Renal cortex interstitium (tissue), 11 donors: ENCODE results near the gene KMT5C. TPM values are rescaled to one million over a fixed set of nuclear protein-coding genes. Genes with fewer than 3 reads are reported as not detected.
A peak's percentile ranks its signal among the peaks of the same experiment; 100 is the strongest.
"Not testable (repeated sequence)": the region's sequence is repeated elsewhere in the genome, so short reads cannot be mapped to it uniquely, and the experiment has no call there.

Experiments
- DNase-seq, 11 donors: peaks; one replicate each; pipeline ENCODE4 v3.0.0-alpha.2; 2013; ENCODE audit warnings: low read depth in 9 of 11, low spot score in 4 of 11; ENCODE audit errors: extremely low read depth in 1 of 11
- polyA plus RNA-seq, 3 donors: library from polyadenylated mRNA; unstranded; fragments of 120-200 nt; gene quantifications; one replicate each; pipeline ENCODE4 v1.2.1, GENCODE V29; 2013; ENCODE audit not compliant: insufficient read length in 3 of 3

Gene KMT5C
- polyA plus RNA-seq, 3 donors: 16.5 to 34.5 (median 23.4) TPM

DNA sequence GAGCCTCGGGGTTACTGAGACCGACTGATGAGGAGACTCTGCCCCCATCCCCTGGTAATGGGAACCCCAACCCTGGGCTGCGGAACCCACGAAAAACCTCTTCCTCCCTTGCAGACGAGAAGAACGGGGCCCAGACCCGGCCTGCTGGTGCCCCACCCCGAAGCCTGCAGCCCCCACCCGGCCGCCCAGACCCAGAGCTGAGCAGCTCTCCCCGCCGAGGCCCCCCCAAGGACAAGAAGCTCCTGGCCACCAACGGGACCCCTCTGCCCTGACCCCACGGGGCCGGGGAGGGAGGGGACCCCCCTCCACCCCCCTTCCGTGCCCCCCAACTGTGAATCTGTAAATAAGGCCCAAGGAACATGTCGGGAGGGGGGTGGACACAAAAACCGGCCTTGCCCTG is 27.9 kb upstream of the KMT5C start:
- no peak for DNase-seq

DNA sequence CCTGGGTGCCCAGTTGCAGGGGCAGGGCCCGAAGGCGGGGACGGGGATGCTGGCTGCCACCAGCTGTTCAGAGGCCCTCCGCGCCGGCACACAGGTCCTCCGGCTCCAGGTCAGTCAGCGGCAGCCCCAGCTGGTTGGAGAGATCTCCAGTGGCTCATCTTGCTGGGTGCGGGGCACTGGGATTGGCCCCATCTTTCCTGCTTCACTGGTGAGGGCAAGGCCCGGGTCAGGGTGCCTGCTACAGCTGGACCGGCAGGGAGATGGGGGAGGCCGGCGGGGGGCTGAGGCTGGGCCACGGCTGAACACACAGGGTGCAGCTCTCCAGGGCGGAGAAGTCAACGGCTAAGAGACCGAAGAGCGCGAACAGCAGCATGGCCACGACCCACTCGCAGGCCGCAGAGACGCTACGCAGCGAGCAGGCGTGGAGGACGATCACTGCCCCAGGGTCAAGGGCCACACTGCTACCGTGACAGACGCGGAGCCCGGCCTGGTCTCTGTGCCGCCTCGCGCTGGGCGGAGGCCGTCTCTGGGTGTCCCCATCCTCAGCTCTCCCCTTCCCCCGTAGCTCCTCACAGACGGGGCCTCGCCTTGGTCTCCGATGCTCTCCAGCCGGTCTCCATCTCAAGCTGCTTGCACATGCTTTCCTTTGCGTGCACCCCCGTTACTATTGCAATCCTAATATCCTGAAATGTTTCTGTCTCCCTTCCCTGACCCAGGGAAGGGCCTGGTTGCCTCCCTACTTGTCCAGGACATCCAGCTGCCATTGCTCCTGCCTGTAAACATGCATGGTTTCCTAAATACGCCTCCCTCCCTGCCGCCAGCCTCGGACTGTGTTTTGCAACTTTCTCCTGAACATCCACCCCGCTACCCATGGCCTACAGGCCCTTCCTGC is 26.8 kb upstream of the KMT5C start:
- DNase-seq: peak in 1 of 11 donors; percentile 61

DNA sequence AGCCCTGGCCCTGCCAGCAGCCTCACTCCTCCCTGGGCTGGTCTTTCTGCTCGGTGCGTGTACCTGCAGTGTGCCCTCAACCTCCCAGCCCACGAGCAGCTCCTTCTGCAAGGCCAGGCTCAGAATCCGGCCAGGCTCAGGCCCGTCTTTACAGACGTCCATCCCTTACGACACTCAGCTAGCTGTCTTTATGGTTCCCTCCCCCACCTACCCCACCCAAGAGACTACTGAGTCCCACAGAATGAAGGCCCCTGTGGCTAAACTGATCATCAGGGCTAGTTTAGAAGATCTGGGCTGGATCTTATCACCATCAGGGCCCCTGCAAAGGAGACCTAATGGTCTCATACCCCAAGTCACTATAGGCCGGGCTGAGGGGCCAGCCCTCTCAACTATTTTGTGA is 25.3 kb upstream of the KMT5C start:
- no peak for DNase-seq

DNA sequence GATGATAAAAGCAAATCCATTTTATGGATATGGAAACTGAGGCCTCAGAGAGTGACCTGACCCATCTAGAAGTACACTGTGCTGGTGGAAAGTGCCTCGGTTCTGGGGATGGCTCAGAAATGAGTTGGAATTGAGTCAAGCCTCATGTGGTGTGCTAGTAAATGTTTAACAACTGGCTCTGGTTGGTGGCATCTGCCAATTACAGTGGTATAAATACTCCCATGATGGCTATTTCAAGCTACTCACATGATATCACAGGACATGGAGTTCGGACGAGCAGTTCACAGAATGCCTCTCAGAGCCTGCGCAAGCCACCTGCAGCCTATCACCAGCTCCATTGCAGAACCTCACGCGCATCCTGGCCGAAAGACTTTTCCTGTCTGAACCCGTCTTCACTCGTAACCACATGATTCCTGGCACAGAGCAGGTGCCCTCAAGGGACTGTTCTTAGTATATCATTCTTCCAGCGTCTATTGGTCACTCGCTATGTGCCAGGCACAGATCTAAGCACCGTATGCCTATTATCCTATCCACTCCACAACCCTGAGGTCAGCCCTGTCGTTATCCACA is 23.6 kb upstream of the KMT5C start:
- no peak for DNase-seq

DNA sequence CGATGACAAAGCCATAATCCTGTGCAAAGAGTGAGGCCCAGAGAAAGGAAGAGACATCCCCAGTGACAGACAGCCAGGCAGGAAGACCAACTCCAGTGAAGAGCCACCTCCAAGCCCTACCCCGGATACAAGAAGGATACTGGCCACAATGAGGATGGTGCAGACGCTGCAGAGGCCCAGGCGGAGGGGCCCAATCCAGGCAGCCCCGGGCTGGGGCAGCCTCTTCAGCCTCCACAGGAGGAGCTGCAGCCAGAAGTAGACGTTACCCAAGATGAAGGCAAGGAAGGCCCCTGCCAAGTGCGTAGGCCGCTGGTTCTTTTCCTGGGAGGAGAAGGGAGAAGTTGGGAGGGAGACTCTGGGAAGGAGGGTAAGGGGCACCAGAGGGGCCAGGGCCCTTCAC is 23.0 kb upstream of the KMT5C start:
- no peak for DNase-seq

DNA sequence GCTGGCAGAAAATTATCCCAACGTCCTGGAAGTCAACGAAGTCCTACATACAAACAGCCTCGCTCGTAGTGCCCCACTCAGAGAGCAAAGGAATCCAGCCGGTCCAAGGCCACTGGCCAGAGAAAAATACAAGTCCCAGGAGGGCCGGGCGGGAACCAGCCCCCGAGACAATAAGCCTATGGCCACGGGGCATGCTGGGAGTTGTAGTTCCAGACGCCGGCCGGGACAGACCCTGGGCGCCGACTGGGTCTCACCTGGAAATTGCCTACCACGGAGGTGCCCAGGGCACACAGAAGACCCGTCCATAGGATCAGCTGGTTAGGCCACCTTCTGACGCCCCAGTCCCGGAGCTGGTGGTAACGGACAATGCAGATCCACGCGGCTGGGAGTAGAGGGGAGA is 19.9 kb upstream of the KMT5C start:
- DNase-seq: peak in 3 of 11 donors; percentile 49 to 56 (median 52)

DNA sequence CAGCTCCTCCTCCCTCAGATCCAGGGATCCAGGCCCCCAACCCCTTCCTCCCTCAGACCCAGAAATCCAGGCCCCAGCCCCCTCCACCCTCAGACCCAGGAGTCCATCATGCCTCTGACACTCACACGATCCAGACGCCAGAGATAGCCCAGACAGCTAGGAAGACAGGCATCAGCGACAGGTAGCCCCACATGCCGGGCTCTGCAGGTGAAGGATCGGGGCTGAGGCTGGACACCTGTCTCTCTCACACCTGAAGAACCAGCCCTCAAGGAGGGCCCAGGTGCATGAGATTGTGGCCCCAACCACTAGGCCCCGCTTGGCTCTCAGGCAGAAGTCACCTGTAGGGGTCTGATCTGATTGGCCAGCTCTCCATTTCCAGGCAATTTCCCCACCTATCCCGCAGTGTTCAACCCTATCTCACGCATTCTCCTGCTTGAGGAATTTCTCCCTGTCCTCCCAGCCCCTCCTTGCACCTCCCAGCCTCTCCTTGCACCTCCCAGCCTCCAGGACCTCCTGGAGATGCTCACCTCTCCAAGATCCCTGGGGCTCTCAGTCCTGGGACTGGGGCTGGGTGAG is 18.7 kb upstream of the KMT5C start:
- DNase-seq: no peak

DNA sequence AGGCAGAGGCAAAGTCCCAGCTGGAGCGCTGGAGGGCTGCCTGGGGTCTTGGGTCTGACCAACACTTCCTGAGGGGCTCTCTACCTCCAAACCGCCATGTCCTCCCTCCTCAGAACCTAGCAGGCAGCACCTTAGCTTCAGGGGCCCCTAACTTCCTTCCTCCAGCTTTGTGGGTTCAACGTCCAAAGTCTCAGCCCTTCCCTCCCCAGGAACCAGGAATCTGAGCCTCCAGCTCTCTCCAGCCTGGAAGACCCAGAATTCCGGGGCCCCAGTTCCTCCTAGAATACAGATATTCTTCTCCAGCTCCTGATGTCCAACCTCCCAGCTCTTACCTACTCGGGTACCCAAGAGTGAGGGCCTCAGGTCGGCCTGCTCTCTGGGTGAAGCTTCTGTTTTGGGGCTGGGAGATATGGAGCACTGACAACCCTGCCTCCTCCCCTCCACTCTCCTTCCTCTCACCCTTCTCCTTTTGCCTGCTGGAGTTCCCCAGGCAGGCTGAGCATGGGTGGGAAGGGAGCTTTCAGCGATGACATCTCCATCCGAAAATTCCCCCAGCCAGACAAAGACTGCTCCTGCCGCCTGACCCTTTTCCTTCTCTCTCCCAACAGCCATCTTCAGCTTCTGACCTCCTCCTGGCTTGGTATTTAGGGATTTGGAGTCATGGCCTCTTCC is 18.1 kb upstream of the KMT5C start:
- DNase-seq: no peak

DNA sequence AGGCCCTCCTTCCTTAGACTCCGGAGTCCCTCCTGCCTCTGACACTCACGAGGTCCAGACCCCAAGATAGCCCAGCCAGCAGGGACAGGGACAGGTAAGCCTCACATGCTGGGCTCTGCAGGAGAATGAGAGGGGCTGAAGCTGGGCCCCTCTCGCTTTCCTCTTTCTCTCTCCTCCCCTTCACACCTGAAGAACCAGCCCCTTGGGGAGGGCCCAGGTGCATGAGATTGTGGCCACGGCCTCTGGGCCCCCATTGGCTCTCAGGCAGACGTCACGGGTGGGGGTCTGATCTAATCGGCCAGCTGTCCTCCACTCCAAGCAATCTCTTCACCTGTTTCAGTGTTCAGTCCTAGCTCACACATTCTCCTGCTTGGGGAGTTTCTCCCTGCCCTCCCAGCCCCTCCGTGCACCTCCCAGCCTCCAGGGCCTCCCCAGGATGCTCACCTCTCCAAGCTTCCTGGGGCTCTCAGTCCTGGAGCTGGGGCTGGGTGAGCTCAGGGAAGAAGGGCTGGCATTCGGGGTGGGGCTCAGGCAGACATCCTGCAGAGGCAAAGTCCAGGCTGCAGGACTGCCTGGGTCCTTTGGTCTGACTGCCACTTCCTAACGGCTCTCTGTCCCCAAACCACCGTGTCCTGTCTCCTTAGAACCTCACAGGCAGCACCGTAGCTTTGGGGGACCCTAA is 17.3 kb upstream of the KMT5C start:
- no peak for DNase-seq

DNA sequence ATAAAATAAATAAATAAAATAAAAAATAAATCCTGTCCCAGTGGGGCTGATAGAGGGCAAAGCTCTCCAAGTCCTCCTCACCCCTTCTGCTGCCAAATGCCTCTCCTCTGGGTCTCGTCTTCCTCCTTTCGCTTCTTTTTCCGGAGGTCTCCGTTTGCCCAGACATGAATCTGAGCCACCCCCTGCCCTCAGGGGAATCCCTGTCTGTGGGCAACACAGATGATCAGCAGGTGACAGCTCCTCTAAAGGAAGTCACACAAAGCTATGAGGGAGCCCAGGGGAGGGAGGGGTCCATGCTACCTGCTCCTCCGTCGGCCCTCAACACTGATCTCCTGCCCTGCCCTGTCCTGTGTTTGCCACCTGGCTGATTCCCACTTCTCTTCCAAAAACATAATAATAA is 15.0 kb upstream of the KMT5C start:
- no peak for DNase-seq

DNA sequence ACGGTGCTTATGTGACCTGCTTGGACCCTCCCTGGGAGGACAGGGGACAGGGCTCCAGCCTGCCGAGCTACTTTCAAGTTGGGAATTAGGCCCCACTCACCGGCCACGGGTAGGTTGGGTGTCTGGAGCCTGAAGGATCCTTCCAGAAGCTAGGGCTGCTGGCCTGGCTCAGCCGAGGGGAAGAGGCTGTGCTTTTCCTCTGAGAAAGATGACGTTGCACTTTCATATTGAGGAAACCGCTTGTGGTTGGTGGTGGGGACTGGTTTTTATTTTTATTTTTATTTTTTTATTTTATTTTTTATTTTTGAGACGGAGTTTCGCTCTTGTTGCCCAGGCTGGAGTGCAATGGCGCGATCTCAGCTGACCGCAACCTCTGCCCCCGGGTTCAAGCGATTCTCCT is 14.5 kb upstream of the KMT5C start, which contains the start of gene TMEM150B:
Gene TMEM150B (minus strand): TSS at position 170 of the 400 bp plus-strand sequence. CDS start 4,305 bp downstream, outside the sequence.
- no peak for DNase-seq

DNA sequence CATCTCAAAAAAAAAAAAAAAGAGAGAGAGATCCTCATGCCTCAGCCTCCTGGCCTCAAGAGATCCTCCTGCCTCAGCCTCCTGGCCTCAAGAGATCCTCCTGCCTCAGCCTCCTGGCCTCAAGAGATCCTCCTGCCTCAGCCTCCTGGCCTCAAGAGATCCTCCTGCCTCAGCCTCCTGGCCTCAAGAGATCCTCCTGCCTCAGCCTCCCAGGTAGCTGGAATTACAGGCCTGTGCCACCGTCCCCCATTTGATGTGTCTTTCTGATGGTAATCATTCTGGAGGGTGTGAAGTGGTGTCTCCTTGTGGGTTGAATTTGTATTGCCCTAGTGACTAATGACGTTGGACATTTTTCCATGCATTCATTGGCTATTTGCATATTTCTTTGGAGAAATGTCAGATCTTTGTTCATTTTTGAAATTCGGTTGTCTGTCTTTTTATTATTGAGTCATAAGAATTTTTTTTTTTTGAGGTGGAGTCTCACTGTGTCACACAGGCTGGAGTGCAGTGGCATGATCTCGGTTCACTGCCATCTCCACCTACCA is 10.8 kb upstream of the KMT5C start:
- not testable (repeated sequence) for DNase-seq

DNA sequence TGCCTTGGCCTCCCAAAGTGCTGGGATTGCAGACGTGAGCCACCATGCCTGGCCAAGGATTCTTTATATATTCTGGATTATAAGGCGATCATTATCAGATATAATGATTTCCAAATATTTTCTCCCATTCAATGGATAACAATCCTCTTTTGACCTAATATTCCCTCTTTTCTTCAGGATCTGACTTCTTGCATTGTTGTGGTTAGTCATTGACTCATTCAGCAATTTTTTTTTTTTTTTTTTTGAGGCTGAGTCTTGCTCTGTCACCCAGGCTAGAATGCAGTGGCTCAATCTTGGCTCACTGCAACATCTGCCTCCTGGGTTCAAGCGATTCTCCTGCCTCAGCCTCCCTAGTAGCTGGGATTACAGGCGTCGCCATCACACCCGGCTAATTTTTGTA is 9.9 kb upstream of the KMT5C start:
- DNase-seq: not testable (repeated sequence)

DNA sequence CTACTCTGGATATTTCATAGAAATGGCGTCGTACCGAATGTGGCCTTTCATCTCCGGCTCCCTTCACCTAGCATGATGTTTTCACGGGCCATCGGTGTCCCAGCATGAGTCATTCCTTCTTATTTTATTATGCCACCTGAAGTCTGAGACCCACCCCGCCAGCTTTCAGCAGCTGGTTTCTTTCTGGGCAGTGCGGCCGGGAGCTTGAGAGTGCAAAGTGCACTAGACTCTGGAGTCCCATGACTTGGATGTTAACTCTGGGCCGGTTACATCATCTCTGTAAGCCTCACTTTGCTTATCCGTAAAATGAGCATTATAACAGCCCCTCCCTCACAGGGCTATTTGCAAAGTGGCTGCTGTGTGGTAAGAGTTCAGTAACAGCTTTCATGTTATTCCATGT is 5.8 kb upstream of the KMT5C start:
- peak in 1 of 11 donors; percentile 60 for DNase-seq

DNA sequence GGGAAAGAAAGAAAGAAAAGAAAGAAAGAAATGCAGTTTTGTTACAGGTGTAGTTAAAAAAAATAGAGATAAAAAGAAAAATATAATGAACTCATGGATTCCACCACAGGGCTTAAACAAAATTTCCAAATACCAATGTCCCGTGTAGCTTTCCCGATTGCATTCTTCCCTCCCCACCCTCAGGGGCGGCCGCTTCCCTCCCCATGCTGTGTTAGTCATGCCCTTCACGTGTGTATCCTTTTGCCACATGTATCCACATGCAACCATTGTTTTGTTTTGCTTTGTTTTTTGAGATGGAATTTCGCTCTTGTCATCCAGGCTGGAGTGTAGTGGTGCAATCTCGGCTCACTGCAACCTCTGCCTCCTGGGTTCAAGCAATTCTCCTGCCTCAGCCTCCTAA is 3.6 kb upstream of the KMT5C start:
- no peak for DNase-seq

DNA sequence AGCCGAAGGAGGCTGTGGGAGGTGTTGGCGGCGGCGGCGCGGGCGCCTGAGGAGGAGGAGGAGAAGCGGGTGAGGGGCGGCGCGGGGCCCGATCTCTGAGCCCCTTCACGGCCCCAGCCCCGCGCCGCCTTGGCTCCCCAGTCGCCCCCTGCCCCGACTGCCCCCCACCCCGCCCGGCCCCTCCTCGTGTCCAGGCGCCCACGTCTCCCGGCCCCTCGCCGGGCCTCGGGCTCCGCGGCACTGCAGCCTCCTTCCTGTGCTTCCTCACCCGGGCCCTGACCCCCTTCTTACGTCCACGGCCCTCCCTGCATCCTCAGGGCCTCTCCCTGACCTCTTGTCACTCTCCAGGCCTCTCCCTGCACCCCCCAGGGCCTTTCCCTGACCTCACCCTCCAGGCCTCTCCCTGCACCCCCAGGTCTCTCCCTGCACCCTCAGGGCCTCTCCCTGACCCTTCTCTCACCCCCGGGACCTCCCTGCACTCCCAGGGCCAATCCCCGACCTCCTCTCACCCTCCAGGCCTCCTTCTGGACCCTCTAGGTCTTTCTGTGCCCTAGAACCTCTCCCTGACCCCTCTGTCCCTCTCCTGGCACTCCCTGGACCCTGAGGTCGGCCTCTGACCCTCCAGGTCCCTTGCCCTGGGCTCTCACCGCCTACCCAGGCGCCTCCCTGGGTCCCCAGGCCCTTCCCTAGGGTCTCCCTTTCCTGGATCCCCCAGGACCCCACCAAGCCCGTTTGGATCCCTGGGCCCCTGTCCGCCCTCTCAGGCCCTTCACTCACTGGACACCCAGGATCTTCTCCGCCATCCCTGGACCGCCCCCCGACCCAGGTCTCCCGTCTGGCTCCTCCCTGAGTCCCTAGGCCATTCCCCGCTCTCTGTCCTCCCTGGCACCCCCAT is 460 bp downstream of the KMT5C start:
- no peak for DNase-seq

DNA sequence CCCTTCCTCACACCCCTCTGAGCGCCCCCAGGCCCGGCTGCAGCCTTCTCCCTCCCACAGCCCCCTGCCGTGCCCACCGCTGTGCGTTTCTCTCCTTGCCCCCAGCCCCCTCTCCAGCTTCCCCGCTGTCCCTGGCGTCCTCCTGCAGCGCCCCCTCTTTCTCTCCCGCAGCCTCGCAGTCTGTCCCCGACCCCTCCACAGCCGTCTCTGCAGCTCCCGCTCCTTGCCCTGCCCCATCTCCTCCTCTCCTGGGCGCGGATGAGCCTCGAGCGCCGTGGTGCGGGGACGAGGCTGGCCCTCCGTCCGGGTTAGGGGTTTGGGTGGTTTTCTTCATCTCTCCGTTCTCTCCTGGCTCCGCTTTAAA is 1.1 kb downstream of the KMT5C start:
- peak in 1 of 11 donors; percentile 37 for DNase-seq

DNA sequence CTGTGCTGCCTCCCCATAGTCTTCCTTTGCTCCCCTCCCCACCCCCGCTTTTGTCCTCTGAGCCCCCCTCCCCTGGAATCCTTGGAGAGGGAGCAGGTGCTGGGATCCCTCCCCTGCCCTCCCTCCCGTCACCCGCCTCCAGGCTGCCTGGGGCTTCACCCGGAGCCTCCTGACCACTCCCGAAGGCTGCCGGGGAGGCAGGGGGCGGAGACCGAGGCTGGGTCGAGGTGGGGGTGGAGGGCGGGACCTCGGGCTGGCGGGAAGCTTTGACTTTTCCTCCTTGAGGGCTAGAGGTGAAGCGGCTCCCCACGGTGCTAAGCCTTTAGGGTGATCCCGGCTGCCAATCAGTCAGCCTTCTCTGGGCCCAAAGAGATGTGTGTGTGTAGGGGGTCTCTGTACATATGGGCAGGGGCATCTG is 1.5 kb downstream of the KMT5C start:
- peak in 6 of 11 donors; percentile 45 to 74 (median 60) for DNase-seq
